ENCODE data around the gene ANTXR1.

GRCh38 chr2:68987021-68987503, 25.9 kb upstream of the ANTXR1 start:
- TF ChIP-seq, protein P1, sequence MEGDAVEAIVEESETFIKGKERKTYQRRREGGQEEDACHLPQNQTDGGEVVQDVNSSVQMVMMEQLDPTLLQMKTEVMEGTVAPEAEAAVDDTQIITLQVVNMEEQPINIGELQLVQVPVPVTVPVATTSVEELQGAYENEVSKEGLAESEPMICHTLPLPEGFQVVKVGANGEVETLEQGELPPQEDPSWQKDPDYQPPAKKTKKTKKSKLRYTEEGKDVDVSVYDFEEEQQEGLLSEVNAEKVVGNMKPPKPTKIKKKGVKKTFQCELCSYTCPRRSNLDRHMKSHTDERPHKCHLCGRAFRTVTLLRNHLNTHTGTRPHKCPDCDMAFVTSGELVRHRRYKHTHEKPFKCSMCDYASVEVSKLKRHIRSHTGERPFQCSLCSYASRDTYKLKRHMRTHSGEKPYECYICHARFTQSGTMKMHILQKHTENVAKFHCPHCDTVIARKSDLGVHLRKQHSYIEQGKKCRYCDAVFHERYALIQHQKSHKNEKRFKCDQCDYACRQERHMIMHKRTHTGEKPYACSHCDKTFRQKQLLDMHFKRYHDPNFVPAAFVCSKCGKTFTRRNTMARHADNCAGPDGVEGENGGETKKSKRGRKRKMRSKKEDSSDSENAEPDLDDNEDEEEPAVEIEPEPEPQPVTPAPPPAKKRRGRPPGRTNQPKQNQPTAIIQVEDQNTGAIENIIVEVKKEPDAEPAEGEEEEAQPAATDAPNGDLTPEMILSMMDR (IDR thresholded peaks at IDR 0.05) = no peak
- TF ChIP-seq POLR2A (IDR thresholded peaks at IDR 0.05) = no peak
